ENCODE data around the gene RYR2. TPM values are rescaled to one million over a fixed set of nuclear protein-coding genes. Genes with fewer than 3 reads are reported as not detected.

The RYR2 gene
- polyA plus RNA-seq, 1 of the 3 experiments (the other 2 are of a cell fraction), result under 0.01 TPM

DNA sequence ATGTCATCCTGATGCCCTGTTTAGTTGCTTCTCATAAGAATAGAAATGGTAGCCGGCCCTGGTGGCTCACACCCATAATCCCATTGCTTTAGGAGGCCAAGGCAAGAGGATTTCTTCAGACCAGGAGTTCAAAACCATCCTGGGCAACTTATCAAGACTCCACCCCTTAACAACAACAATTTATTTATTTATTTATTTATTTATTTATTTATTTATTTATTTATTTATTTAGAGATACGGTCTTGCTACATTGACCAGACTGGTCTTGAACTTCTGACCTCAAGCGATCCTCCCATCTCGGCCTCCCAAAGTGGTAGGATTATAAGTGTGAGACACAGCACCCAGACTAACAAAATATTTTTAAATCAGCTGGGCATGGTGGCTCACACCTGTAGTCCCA, 41.8 kb upstream of the RYR2 start (continued):
- TF ChIP-seq, protein P1, sequence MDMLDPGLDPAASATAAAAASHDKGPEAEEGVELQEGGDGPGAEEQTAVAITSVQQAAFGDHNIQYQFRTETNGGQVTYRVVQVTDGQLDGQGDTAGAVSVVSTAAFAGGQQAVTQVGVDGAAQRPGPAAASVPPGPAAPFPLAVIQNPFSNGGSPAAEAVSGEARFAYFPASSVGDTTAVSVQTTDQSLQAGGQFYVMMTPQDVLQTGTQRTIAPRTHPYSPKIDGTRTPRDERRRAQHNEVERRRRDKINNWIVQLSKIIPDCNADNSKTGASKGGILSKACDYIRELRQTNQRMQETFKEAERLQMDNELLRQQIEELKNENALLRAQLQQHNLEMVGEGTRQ (IDR thresholded peaks at IDR 0.05; ENCODE audit: borderline replicate concordance, low read depth, low read length), result no peak

DNA sequence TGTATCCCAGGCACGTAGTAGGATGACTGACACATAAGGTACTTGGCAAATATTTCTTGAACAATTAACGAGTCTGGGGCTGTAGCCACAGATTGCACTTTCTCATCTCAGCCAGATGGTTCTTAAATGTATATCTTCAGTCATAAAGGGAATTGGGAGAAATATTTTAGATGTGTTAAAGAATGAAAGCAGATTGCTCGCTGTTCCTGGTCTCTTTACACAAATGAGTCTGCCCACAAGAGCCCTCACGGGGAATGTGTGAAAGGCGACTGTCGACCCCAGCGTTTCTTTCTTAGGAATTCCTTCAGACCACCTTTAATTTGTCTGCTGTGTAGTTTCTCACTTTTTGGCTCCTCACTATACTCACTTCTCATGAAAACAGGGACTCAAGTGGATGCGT, 38.5 kb upstream of the RYR2 start:
- CTCF ChIA-PET, result interaction anchor here (0.6 kb wide), 1 partner anchor 163 kb away, joined by 3 read pairs; no protein-coding TSS in a partner anchor
- POLR2A ChIA-PET, result no interaction called here
- 38% methylated on average over 8 of the region's 8 CpGs for WGBS (ENCODE audit: low lambda C conversion rate)

DNA sequence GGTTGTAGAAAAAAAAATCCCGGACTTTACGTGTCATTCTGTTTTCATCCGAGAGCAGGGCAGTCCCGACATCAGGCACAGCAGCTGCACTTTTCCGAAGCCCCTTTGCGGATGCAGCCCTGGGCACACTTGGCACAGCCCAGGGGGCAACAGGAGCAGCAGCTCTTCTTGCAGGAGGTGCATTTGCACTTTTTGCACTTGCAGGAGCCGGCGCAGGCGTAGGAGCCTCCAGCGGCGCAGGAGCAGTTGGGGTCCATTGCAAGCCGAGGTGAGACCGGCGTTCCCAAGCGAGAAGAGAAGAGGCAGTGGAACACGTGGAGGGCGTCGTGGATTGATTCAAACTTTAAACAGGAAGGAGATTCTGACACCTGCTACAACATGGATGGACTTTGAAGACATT, 37.9 kb upstream of the RYR2 start, which contains the start of gene MT1HL1:
Gene MT1HL1 (minus strand): TSS at position 326 of the 400 bp plus-strand sequence. CDS start 69 bp downstream, at position 257.
- H3K9ac ChIP-seq, result no peak within 1 kb of the TSS
- no peaks in the 10 kb centered on the region for H4K20me1 ChIP-seq (ENCODE audit: insufficient read depth)
- ChIA-PET POLR2A (no interaction called here), CTCF (interaction anchor here (0.6 kb wide), 1 partner anchor 162 kb away, joined by 3 read pairs; no protein-coding TSS in a partner anchor)
- no peak within 1 kb of the TSS for H2AFZ ChIP-seq (ENCODE audit: low read depth)
- H3K27ac ChIP-seq (ENCODE audit: low read depth in 2 of 2, low read length in 1 of 2), result no peak within 1 kb of the TSS
- no peaks in the 10 kb centered on the region for H3K9me2 ChIP-seq
- no peak for DNase-seq
- no peak within 1 kb of the TSS for H3K4me3 ChIP-seq (ENCODE audit: low read depth in 2 of 2, low read length in 1 of 2)
- no peaks in the 10 kb centered on the region for H3K79me2 ChIP-seq (ENCODE audit: insufficient read depth)
- H3K4me2 ChIP-seq, result no peak within 1 kb of the TSS
- H3K27me3 ChIP-seq (ENCODE audit: insufficient read depth), result no peaks in the 10 kb centered on the region
- H3K4me1 ChIP-seq (ENCODE audit: control insufficient read depth in 1 of 2, insufficient read depth in 2 of 2, low read depth in 1 of 2, low read length in 1 of 2), result no peaks in the 10 kb centered on the region
- no peaks in the 10 kb centered on the region for H3K9me3 ChIP-seq
- H3F3A ChIP-seq (replicated peaks; ENCODE audit: insufficient read depth), result no peaks in the 10 kb centered on the region
- 60% methylated on average over 18 of the region's 18 CpGs for WGBS (ENCODE audit: low lambda C conversion rate)
- no peaks in the 10 kb centered on the region for H3K36me3 ChIP-seq (replicated peaks in 1 of 2; ENCODE audit: control insufficient read depth in 1 of 2, insufficient read depth in 2 of 2, low read length in 1 of 2)
- no peak for TF ChIP-seq YY1 (IDR thresholded peaks at IDR 0.05; ENCODE audit: low read depth)
- TF ChIP-seq RAD21 (IDR thresholded peaks at IDR 0.05; ENCODE audit: low read length), result no peak
- TF ChIP-seq, protein P2, sequence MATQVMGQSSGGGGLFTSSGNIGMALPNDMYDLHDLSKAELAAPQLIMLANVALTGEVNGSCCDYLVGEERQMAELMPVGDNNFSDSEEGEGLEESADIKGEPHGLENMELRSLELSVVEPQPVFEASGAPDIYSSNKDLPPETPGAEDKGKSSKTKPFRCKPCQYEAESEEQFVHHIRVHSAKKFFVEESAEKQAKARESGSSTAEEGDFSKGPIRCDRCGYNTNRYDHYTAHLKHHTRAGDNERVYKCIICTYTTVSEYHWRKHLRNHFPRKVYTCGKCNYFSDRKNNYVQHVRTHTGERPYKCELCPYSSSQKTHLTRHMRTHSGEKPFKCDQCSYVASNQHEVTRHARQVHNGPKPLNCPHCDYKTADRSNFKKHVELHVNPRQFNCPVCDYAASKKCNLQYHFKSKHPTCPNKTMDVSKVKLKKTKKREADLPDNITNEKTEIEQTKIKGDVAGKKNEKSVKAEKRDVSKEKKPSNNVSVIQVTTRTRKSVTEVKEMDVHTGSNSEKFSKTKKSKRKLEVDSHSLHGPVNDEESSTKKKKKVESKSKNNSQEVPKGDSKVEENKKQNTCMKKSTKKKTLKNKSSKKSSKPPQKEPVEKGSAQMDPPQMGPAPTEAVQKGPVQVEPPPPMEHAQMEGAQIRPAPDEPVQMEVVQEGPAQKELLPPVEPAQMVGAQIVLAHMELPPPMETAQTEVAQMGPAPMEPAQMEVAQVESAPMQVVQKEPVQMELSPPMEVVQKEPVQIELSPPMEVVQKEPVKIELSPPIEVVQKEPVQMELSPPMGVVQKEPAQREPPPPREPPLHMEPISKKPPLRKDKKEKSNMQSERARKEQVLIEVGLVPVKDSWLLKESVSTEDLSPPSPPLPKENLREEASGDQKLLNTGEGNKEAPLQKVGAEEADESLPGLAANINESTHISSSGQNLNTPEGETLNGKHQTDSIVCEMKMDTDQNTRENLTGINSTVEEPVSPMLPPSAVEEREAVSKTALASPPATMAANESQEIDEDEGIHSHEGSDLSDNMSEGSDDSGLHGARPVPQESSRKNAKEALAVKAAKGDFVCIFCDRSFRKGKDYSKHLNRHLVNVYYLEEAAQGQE (IDR thresholded peaks at IDR 0.05; ENCODE audit: low read depth, low read length), result no peak
- no peak for TF ChIP-seq NFIC (IDR thresholded peaks at IDR 0.05; ENCODE audit: borderline replicate concordance)
- TF ChIP-seq, protein P3, sequence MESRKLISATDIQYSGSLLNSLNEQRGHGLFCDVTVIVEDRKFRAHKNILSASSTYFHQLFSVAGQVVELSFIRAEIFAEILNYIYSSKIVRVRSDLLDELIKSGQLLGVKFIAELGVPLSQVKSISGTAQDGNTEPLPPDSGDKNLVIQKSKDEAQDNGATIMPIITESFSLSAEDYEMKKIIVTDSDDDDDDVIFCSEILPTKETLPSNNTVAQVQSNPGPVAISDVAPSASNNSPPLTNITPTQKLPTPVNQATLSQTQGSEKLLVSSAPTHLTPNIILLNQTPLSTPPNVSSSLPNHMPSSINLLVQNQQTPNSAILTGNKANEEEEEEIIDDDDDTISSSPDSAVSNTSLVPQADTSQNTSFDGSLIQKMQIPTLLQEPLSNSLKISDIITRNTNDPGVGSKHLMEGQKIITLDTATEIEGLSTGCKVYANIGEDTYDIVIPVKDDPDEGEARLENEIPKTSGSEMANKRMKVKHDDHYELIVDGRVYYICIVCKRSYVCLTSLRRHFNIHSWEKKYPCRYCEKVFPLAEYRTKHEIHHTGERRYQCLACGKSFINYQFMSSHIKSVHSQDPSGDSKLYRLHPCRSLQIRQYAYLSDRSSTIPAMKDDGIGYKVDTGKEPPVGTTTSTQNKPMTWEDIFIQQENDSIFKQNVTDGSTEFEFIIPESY (IDR thresholded peaks at IDR 0.05; ENCODE audit: borderline replicate concordance, low read depth), result no peak
- TF ChIP-seq, protein P4, sequence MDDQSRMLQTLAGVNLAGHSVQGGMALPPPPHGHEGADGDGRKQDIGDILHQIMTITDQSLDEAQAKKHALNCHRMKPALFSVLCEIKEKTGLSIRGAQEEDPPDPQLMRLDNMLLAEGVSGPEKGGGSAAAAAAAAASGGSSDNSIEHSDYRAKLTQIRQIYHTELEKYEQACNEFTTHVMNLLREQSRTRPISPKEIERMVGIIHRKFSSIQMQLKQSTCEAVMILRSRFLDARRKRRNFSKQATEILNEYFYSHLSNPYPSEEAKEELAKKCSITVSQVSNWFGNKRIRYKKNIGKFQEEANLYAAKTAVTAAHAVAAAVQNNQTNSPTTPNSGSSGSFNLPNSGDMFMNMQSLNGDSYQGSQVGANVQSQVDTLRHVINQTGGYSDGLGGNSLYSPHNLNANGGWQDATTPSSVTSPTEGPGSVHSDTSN (IDR thresholded peaks at IDR 0.05), result no peak
- no peak for TF ChIP-seq SMC3 (IDR thresholded peaks at IDR 0.05; ENCODE audit: low read depth, low read length)
- no peak for TF ChIP-seq FOXM1 (IDR thresholded peaks at IDR 0.05; ENCODE audit: low read depth)
- no peak for TF ChIP-seq ELF1 (IDR thresholded peaks at IDR 0.05)
- TF ChIP-seq, protein P5, sequence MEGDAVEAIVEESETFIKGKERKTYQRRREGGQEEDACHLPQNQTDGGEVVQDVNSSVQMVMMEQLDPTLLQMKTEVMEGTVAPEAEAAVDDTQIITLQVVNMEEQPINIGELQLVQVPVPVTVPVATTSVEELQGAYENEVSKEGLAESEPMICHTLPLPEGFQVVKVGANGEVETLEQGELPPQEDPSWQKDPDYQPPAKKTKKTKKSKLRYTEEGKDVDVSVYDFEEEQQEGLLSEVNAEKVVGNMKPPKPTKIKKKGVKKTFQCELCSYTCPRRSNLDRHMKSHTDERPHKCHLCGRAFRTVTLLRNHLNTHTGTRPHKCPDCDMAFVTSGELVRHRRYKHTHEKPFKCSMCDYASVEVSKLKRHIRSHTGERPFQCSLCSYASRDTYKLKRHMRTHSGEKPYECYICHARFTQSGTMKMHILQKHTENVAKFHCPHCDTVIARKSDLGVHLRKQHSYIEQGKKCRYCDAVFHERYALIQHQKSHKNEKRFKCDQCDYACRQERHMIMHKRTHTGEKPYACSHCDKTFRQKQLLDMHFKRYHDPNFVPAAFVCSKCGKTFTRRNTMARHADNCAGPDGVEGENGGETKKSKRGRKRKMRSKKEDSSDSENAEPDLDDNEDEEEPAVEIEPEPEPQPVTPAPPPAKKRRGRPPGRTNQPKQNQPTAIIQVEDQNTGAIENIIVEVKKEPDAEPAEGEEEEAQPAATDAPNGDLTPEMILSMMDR (IDR thresholded peaks at IDR 0.05), result no peak
- TF ChIP-seq, protein P1 (IDR thresholded peaks at IDR 0.05; ENCODE audit: borderline replicate concordance, low read depth, low read length), result no peak
- TF ChIP-seq TAF1 (IDR thresholded peaks at IDR 0.05; ENCODE audit: borderline replicate concordance, low read depth, low read length), result no peak
- TF ChIP-seq TCF12 (IDR thresholded peaks at IDR 0.05), result no peak

More for the DNA sequence above, 38.5 kb upstream of the RYR2 start:
- no peaks in the 10 kb centered on the region for H3K79me2 ChIP-seq (ENCODE audit: insufficient read depth)
- no peak overlapping the region for H2AFZ ChIP-seq (ENCODE audit: low read depth)
- H3K27ac ChIP-seq (ENCODE audit: low read depth in 2 of 2, low read length in 1 of 2), result no peak overlapping the region
- no peak for DNase-seq
- no peaks in the 10 kb centered on the region for H3F3A ChIP-seq (replicated peaks; ENCODE audit: insufficient read depth)
- H3K36me3 ChIP-seq (replicated peaks in 1 of 2; ENCODE audit: control insufficient read depth in 1 of 2, insufficient read depth in 2 of 2, low read length in 1 of 2), result no peaks in the 10 kb centered on the region
- H3K4me2 ChIP-seq, result no peak overlapping the region
- H3K4me1 ChIP-seq (ENCODE audit: control insufficient read depth in 1 of 2, insufficient read depth in 2 of 2, low read depth in 1 of 2, low read length in 1 of 2), result no peaks in the 10 kb centered on the region
- H3K9me3 ChIP-seq, result no peaks in the 10 kb centered on the region
- no peaks in the 10 kb centered on the region for H3K27me3 ChIP-seq (ENCODE audit: insufficient read depth)
- TF ChIP-seq TEAD4 (IDR thresholded peaks at IDR 0.05; ENCODE audit: borderline replicate concordance, insufficient read depth), result no peak
- no peak for TF ChIP-seq CHD2 (IDR thresholded peaks at IDR 0.05; ENCODE audit: low read length, partially characterized antibody)
- H3K9me2 ChIP-seq, result no peaks in the 10 kb centered on the region
- H3K9ac ChIP-seq, result no peak overlapping the region
- H3K4me3 ChIP-seq (ENCODE audit: low read depth in 2 of 2, low read length in 1 of 2), result no peak overlapping the region
- no peaks in the 10 kb centered on the region for H4K20me1 ChIP-seq (ENCODE audit: insufficient read depth)

All from SK-N-SH (cell line).